ENCODE data around the gene STYXL1.
"Not testable (repeated sequence)": the region's sequence is repeated elsewhere in the genome, so short reads cannot be mapped to it uniquely, and the experiment has no call there.

- not testable (repeated sequence) for TF ChIP-seq CTCF, POLR2A (IDR thresholded peaks at IDR 0.05)
Observed at GRCh38 chr7:76084115-76084514, 36.3 kb upstream of the STYXL1 start.

Data from body of pancreas (tissue), 4 donors.